HG03575 (cell line): ENCODE results near the gene ASB18.

Experiments
- ATAC-seq: cut with Tn5 transposase; IDR thresholded peaks from one replicate; pipeline ENCODE4 v1.9.1; 2021; ENCODE audit not compliant: unreplicated experiment, insufficient number of reproducible peaks, low FRiP score; ENCODE audit errors: extremely low read depth

Gene ASB18

GRCh38 chr2:236179236-236180075 lies 84.8 kb downstream of the ASB18 start:
- ATAC-seq, result no peak

- ATAC-seq, result no peak
Measured at GRCh38 chr2:236178890-236179235, 85.3 kb downstream of the ASB18 start.

GRCh38 chr2:236177967-236178889 lies 86.0 kb downstream of the ASB18 start:
- ATAC-seq, result no peak

- no peak for ATAC-seq
Measured at GRCh38 chr2:236177604-236177966, 86.6 kb downstream of the ASB18 start.

- ATAC-seq, result no peak
Measured at GRCh38 chr2:236176951-236177350, 87.3 kb downstream of the ASB18 start.

GRCh38 chr2:236176417-236176816 lies 87.8 kb downstream of the ASB18 start:
- ATAC-seq, result no peak

- ATAC-seq, result no peak
Measured at GRCh38 chr2:236175548-236176150, 88.6 kb downstream of the ASB18 start.

- no peak for ATAC-seq
Measured at GRCh38 chr2:236173729-236174607, 90.2 kb downstream of the ASB18 start.

GRCh38 chr2:236173036-236173728 lies 91.0 kb downstream of the ASB18 start:
- no peak for ATAC-seq

GRCh38 chr2:236172255-236173035 lies 91.8 kb downstream of the ASB18 start:
- no peak for ATAC-seq

GRCh38 chr2:236171680-236172254 lies 92.4 kb downstream of the ASB18 start:
- ATAC-seq, result no peak

- ATAC-seq, result no peak
Measured at GRCh38 chr2:236171181-236171679, 93.0 kb downstream of the ASB18 start.

- ATAC-seq, result no peak
Measured at GRCh38 chr2:236170590-236171165, 93.5 kb downstream of the ASB18 start.

- no peak for ATAC-seq
Measured at GRCh38 chr2:236169741-236170589, 94.2 kb downstream of the ASB18 start.

- ATAC-seq, result no peak
Measured at GRCh38 chr2:236169151-236169721, 95.0 kb downstream of the ASB18 start.
